Duodenal mucosa (tissue), 2 donors: ENCODE results near the gene SPG7.
A peak's percentile ranks its signal among the peaks of the same experiment; 100 is the strongest.

Experiments used
- H3K27ac ChIP-seq: one replicate; pipeline ENCODE4 v1.7.0; 2013; ENCODE audit warnings: low read depth, low read length
- H3K27me3 ChIP-seq, 2 donors: one replicate each; pipeline ENCODE4 v1.7.0; 2013; ENCODE audit warnings: low read length in 2 of 2, control low read depth in 1 of 2; ENCODE audit not compliant: insufficient read depth in 2 of 2, control insufficient read depth in 1 of 2
- H3K36me3 ChIP-seq, 2 donors: one replicate each; pipeline ENCODE4 v1.7.0; 2013; ENCODE audit warnings: low read length in 2 of 2, control low read depth in 1 of 2; ENCODE audit not compliant: insufficient read depth in 2 of 2, control insufficient read depth in 1 of 2
- H3K4me1 ChIP-seq, 2 donors: one replicate each; pipeline ENCODE4 v1.7.0; 2013; ENCODE audit warnings: low read length in 2 of 2, control low read depth in 1 of 2; ENCODE audit not compliant: insufficient read depth in 2 of 2, control insufficient read depth in 1 of 2
- H3K4me3 ChIP-seq, 2 donors: one replicate each; pipeline ENCODE4 v1.7.0; 2013; ENCODE audit warnings: low read length in 2 of 2, low read depth in 1 of 2
- H3K9ac ChIP-seq, 2 donors: one replicate each; pipeline ENCODE4 v1.7.0; 2013; ENCODE audit warnings: low read length in 2 of 2, low read depth in 1 of 2
- H3K9me3 ChIP-seq, 2 donors: one replicate each; pipeline ENCODE4 v1.7.0; 2013; ENCODE audit warnings: low read length in 2 of 2, control low read depth in 1 of 2; ENCODE audit not compliant: control insufficient read depth in 1 of 2

The SPG7 gene

DNA sequence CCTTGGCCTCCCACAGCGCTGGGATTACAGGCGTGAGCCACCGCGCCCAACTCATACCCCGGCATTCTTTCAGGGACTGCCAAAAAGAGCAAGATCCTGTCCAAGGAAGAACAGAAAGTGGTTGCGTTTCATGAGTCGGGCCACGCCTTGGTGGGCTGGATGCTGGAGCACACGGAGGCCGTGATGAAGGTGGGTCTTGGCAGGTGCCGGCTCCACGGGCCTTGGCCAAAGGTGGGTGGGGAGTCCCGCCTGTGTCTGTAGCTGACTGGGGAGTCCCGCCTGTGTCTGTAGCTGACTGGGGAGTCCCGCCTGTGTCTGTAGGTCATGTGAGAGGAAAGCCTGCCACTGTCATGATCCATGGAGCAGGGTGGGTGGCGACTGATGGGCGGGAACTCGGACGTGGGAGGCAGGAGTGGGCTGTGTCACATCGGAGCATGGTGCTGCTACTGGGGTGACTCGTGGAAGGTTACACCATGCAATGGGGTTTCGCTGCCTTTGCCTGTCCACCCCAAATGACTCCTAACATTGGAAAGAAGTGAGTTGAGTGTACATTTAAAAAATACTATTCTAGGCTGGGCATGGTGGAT lies 42.3 kb downstream of the SPG7 start:
- H3K4me3 ChIP-seq = no peak overlapping the region
- H3K27ac ChIP-seq = no peak overlapping the region
- H3K9me3 ChIP-seq = no peaks in the 10 kb centered on the region
- H3K27me3 ChIP-seq = no peaks in the 10 kb centered on the region
- H3K4me1 ChIP-seq = peaks cover under 1 to 1% of the 10 kb centered on the region in 2 donors
- peaks cover 27 to 83% of the 10 kb centered on the region in 2 donors for H3K36me3 ChIP-seq
- H3K9ac ChIP-seq = no peak overlapping the region

DNA sequence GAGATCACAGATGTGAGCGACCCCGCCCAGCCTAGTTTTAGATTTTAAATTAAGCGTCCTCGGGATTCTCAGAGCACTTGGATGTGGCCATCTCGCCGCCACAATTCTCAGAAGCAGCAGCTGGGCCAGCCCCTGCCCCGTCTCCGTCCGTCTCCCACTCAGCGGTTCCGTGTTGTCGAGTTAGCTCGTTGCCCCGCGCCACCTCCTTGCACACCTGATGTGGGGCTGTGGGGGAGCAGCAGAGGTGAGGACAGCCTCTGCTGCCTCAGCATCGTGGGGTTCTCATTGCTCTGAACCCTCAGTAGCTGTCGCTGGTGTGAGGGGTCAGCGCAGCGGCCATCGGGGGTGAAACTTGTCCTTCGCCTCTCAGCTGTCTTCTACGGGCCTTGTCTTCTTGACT lies 44.1 kb downstream of the SPG7 start:
- peaks cover 33 to 87% of the 10 kb centered on the region in 2 donors for H3K36me3 ChIP-seq
- no peak overlapping the region for H3K4me3 ChIP-seq

DNA sequence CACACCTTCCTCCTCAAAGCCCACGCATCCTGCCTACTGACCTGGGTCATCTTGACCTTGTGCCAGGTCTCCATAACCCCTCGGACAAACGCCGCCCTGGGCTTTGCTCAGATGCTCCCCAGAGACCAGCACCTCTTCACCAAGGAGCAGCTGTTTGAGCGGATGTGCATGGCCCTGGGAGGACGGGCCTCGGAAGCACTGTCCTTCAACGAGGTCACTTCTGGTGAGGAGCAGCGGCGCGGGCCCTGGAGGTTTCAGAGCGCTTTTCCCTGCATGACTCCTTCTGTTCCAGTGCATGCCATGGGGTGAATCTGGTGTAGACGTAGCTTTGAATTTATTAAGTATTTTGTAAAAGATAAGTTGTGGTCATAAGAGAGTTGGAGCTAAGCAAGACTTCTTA lies 44.7 kb downstream of the SPG7 start:
- H3K4me1 ChIP-seq = peaks cover 4 to 9% of the 10 kb centered on the region in 2 donors
- no peak overlapping the region for H3K27ac ChIP-seq
- H3K27me3 ChIP-seq = no peaks in the 10 kb centered on the region
- H3K36me3 ChIP-seq = peaks cover 32 to 83% of the 10 kb centered on the region in 2 donors
- no peak overlapping the region for H3K4me3 ChIP-seq
- H3K9ac ChIP-seq = no peak overlapping the region
- H3K9me3 ChIP-seq = no peaks in the 10 kb centered on the region

More for the DNA sequence above, 44.1 kb downstream of the SPG7 start:
- H3K9me3 ChIP-seq = no peaks in the 10 kb centered on the region
- H3K27ac ChIP-seq = no peak overlapping the region
- no peak overlapping the region for H3K9ac ChIP-seq
- peaks cover 0 to 3% of the 10 kb centered on the region in 2 donors for H3K4me1 ChIP-seq
- H3K27me3 ChIP-seq = no peaks in the 10 kb centered on the region

DNA sequence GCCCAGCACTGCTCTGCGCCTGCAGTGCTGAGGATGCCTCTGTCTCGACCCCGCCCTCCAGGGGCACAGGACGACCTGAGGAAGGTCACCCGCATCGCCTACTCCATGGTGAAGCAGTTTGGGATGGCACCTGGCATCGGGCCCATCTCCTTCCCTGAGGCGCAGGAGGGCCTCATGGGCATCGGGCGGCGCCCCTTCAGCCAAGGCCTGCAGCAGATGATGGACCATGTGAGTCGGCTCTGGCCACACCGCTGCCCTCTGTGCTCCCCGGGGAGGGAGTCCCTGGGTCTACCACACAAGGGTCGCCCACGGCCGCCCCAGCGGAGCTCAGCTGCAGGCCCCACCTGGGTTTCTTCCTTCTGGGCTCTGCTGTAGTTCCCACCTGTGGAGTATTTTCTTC lies 45.5 kb downstream of the SPG7 start:
- no peaks in the 10 kb centered on the region for H3K27me3 ChIP-seq
- H3K9ac ChIP-seq = no peak overlapping the region
- H3K27ac ChIP-seq = no peak overlapping the region
- peaks cover 24 to 76% of the 10 kb centered on the region in 2 donors for H3K36me3 ChIP-seq
- H3K4me1 ChIP-seq = peaks cover 7 to 12% of the 10 kb centered on the region in 2 donors
- no peaks in the 10 kb centered on the region for H3K9me3 ChIP-seq
- H3K4me3 ChIP-seq = no peak overlapping the region

DNA sequence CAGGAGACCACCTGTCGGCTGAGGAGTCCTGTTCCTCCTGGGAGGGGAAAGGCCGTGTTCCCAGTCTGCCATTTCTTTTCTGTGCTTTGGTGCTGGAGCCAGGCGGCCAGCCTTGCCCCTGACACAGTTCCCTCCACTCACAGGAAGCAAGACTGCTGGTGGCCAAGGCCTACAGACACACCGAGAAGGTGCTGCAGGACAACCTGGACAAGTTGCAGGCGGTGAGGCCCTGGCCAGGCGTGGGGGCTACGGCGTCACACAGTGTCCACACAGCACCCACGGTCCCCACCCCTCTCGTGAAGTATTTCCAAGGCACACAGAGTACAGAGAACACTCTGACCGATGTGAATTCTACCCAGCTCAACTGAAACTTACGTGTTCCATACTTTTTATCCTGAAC lies 46.1 kb downstream of the SPG7 start:
- no peak overlapping the region for H3K27ac ChIP-seq
- no peak overlapping the region for H3K4me3 ChIP-seq
- H3K36me3 ChIP-seq = peaks cover 17 to 70% of the 10 kb centered on the region in 2 donors

DNA sequence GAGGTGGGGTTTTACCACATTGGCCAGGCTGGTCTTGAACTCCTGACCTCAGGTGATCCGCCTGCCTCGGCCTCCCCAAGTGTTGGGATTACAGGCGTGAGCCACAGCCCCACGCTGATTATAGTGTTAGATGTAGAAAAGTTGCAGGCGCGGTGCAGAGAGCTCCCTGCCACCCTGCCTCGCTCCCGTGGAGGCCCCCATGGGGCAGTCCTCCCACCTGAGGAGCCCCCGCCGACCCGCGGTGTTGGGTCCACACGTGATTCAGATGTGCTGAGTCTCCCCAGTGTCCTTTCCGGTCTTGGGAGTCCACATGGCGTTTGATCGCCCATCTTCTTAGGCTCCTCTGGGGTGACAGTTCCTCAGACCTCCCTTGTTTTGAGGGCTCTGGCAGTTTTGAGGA lies 47.1 kb downstream of the SPG7 start:
- Histone ChIP-seq H3K36me3 (peaks cover 17 to 62% of the 10 kb centered on the region in 2 donors), H3K27me3 (no peaks in the 10 kb centered on the region), H3K4me3 (no peak overlapping the region), H3K9me3 (no peaks in the 10 kb centered on the region), H3K27ac (no peak overlapping the region), H3K4me1 (peaks cover 13 to 17% of the 10 kb centered on the region in 2 donors), H3K9ac (no peak overlapping the region)

More for the DNA sequence above, 46.1 kb downstream of the SPG7 start:
- H3K9me3 ChIP-seq = no peaks in the 10 kb centered on the region
- H3K4me1 ChIP-seq = peaks cover 7 to 12% of the 10 kb centered on the region in 2 donors
- H3K27me3 ChIP-seq = no peaks in the 10 kb centered on the region
- no peak overlapping the region for H3K9ac ChIP-seq

DNA sequence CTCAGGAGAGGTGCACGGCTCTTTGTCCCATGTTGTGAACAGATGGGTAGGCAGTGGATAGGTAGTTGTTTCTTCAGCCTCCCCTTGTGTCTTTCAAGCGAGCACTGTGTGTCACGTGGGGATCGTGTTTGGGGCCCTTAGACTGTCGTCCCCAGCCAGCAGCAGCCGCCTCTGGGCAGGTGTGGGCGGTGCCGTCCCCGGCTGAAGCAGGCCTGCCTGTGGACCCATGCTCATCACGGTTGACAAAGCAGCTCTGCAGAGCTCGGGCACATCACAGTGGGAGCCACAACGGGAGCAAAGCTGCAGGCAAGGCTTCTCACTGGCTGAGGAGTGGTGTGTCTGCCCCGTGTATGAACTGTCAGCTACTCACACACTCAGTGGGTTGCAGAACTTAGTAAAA lies 47.6 kb downstream of the SPG7 start:
- Histone ChIP-seq H3K9ac (no peak overlapping the region), H3K27me3 (no peaks in the 10 kb centered on the region), H3K9me3 (no peaks in the 10 kb centered on the region), H3K4me3 (no peak overlapping the region), H3K4me1 (peaks cover 13 to 17% of the 10 kb centered on the region in 2 donors), H3K36me3 (peaks cover 15 to 57% of the 10 kb centered on the region in 2 donors), H3K27ac (no peak overlapping the region)

DNA sequence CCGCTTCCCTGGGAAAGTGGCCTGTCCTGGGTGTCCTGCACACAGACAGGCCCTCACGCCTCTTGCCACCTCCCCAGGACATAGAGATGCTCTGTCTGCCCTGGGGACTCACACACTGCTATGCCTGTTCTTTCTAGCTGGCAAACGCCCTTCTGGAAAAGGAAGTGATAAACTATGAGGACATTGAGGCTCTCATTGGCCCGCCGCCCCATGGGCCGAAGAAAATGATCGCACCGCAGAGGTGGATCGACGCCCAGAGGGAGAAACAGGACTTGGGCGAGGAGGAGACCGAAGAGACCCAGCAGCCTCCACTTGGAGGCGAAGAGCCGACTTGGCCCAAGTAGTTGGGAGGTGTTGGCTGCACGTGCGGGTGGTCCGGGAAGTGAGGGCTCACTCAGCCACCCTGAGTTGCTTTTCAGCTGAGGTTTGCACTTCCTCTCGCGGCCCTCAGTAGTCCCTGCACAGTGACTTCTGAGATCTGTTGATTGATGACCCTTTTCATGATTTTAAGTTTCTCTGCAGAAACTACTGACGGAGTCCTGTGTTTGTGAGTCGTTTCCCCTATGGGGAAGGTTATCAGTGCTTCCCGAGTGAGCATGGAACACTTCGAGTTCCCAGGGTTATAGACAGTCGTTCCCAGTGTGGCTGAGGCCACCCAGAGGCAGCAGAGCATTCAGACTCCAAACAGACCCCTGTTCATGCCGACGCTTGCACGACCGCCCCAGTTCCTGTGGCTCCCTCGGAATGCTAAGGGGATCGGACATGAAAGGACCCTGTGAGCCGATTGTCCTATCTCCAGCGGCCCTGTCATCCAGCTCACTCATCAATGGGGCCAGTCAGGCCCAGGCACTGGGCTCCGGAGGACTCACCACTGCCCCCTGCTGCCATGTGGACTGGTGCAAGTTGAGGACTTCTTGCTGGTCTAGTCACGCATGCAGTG lies 48.8 kb downstream of the SPG7 start:
- Histone ChIP-seq H3K4me3 (no peak overlapping the region), H3K36me3 (peaks cover 12 to 51% of the 10 kb centered on the region in 2 donors), H3K9me3 (no peaks in the 10 kb centered on the region), H3K27ac (no peak overlapping the region), H3K27me3 (no peaks in the 10 kb centered on the region), H3K9ac (no peak overlapping the region), H3K4me1 (peaks cover 21 to 24% of the 10 kb centered on the region in 2 donors)

DNA sequence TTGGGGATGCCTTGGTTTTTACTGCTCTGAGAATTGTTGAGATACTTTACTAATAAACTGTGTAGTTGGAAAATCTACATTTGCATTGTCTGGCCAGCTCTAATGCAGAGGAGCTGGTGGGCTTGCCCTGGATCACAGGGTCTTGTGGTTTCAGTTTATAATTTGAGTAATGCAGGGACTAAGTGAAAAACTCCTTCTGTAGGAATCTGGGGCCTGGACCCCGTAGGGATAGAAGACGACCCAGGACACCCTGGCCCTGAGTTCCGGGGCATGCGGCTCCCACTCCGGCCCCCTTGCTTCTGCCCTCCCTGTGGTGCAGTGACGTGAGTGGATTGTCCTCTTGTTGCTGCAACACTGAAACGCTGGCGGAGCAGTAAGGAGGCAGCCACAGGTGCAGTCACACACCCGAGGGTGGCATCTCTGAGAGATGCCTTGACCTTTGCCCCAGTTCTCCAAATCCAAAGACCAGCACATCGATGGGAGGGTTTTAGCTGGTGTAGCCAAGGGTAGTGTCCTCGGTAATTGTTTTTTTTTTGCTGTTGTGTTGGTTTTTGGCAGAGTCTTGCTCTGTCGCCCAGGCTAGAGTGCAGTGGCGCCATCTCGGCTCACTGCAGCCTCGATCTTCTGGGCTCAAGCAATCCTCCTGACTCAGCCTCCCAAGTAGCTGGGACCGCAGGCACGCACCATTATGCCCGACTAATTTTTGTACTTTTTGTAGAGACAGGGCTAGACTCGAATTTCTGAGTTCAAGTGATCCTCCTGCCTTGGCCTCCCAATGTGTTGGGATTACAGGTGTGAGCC lies 49.7 kb downstream of the SPG7 start:
- H3K27ac ChIP-seq = no peak overlapping the region
- H3K36me3 ChIP-seq = peaks cover 20 to 51% of the 10 kb centered on the region in 2 donors

More for the DNA sequence above, 49.7 kb downstream of the SPG7 start:
- peak overlapping the region in 1 of 2 donors; percentile 27 for H3K9ac ChIP-seq
- no peak overlapping the region for H3K4me3 ChIP-seq
- peaks cover 29 to 31% of the 10 kb centered on the region in 2 donors for H3K4me1 ChIP-seq
- H3K27me3 ChIP-seq = no peaks in the 10 kb centered on the region
- no peaks in the 10 kb centered on the region for H3K9me3 ChIP-seq
